HG03521 (cell line): ENCODE measurements around the gene GET3.
A peak's percentile ranks its signal among the peaks of the same experiment; 100 is the strongest.
"Not testable (repeated sequence)": the region's sequence is repeated elsewhere in the genome, so short reads cannot be mapped to it uniquely, and the experiment has no call there.

Experiments used
- ATAC-seq: cut with Tn5 transposase; IDR thresholded peaks from one replicate; pipeline ENCODE4 v1.9.1; 2021; ENCODE audit warnings: mild to moderate bottlenecking, moderate library complexity; ENCODE audit not compliant: unreplicated experiment

Gene GET3

GRCh38 chr19:12790628-12791344 lies 53.5 kb downstream of the GET3 start:
- no peak for ATAC-seq

DNA sequence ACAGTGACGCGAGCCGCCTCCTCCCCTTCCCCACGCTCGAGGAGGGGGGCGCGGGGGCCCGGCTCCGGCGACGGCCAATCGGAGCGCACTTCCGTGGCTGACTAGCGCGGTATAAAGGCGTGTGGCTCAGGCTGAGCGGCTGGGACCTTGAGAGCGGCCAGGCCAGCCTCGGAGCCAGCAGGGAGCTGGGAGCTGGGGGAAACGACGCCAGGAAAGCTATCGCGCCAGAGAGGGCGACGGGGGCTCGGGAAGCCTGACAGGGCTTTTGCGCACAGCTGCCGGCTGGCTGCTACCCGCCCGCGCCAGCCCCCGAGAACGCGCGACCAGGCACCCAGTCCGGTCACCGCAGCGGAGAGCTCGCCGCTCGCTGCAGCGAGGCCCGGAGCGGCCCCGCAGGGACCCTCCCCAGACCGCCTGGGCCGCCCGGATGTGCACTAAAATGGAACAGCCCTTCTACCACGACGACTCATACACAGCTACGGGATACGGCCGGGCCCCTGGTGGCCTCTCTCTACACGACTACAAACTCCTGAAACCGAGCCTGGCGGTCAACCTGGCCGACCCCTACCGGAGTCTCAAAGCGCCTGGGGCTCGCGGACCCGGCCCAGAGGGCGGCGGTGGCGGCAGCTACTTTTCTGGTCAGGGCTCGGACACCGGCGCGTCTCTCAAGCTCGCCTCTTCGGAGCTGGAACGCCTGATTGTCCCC lies 54.2 kb downstream of the GET3 start, which contains the start of gene JUNB:
JUNB (plus strand) TSS at position 142 of the 706 bp plus-strand sequence; CDS start at position 428, 286 bp downstream.
- ATAC-seq, result peak; percentile 27

- ATAC-seq, result no peak
These were observed 55.0 kb downstream of the GET3 start for GRCh38 chr19:12792051-12792852.

DNA sequence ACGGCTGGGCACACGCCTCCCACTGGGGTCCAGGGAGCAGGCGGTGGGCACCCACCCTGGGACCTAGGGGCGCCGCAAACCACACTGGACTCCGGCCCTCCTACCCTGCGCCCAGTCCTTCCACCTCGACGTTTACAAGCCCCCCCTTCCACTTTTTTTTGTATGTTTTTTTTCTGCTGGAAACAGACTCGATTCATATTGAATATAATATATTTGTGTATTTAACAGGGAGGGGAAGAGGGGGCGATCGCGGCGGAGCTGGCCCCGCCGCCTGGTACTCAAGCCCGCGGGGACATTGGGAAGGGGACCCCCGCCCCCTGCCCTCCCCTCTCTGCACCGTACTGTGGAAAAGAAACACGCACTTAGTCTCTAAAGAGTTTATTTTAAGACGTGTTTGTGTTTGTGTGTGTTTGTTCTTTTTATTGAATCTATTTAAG lies 55.6 kb downstream of the GET3 start:
- no peak for ATAC-seq

DNA sequence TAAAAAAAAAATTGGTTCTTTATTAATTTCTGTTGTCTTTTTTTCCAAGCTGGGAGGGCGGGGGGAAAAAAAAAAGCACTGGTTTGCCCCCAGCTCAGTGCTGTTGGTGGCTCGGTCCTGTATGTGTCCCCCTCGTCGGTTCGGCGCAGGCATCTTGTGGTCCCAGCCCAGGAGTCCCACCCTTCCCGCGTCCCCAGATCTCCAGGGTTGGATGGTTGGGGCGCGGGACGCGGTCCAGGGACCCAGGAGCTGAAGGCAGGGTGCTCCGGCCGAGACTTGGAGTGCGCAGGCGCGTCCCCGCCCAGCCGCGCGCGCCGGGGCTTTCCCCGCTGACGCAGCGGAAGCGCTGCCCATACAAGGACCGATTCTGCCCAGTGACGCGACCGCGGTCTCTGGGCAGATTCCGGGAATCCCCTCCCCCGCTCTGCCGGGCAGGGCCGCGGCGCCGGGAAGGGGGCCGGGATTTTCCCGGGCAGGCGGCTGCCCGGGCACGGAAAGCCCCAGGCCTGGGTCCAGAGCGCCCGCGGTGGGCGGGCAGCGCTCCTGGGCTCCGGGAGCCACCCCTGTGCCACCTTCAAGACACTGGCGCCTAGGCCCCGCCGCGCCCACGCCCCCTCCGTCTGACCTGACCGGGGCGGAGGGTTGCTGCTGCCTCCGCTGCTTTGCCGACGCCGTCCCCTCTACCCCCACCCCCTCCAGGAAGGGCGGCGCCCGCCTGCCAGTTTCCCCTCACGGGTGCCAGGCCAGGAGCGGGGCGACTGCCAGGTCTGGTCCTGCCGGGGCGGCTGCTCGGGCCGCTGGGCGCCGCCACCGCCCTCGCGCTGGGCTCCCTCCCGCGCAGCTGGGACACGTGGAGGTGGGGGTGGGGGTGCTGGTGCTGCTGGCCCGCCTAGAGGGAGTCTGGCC lies 56.2 kb downstream of the GET3 start:
- ATAC-seq, result peak; percentile 32

- ATAC-seq, result no peak
These were observed 57.1 kb downstream of the GET3 start for GRCh38 chr19:12794196-12794941.

DNA sequence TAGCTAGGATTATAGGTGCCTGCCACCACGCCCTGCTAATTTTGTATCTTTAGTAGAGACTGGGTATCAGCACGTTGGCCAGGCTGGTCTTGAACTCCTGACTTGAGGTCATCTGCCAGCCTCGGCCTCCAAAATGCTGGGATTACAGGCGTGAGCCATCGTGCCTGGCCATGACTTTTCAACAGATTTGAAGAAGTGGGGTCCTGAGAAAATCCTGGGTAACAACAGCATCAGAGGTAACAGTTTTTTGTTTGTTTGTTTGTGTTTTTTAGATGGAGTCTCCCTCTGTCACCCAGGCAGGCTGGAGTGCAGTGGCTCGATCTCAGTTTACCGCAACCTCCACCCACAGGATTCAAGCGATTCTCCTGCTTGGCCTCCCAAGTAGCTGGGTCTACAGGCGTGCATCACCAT lies 57.7 kb downstream of the GET3 start:
- ATAC-seq, result no peak

DNA sequence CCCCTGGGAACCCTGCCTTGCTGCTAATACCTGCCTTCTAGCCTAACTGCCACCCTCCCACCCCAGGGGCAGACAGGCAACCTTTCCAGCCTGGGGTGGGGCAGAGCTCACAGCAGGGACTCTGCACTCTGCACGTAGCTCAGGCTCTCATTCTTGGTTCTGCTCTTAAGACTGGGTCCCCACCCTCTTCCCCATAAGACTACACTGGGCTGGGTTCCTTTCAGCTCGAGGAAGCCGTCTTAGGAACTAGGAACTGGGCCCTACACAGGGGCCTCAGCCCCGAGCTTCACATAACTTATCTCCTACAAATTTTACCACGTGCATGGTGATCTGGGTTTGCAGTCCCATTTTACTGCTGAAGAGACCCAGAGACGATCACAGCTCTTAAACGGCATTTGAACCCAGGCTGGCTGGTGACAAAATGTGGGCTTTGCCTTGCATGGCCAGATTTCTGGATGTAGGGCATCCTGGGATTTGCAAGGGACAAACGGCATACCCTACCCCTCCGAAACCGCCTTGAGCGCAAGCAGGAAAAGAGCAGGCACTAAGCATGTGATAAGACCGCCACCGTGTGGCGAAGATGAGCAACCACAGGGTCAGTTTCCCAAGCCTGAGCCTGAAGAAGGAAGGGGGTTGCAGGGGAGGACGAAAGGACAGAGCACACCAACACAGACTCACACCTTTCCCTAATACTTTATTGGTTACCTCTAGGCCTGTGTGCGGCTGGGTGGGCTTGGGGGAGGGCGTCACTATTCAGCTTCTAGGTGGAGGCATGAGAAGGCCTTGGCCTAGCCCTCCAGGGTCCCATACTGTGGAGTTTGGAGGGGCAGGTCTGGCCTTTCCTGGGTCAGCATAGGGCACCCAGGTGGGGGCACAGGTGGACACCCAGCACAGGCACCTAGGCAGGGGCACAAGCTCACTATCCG lies 59.1 kb downstream of the GET3 start:
- no peak for ATAC-seq

GRCh38 chr19:12797141-12797587 lies 59.9 kb downstream of the GET3 start:
- no peak for ATAC-seq

DNA sequence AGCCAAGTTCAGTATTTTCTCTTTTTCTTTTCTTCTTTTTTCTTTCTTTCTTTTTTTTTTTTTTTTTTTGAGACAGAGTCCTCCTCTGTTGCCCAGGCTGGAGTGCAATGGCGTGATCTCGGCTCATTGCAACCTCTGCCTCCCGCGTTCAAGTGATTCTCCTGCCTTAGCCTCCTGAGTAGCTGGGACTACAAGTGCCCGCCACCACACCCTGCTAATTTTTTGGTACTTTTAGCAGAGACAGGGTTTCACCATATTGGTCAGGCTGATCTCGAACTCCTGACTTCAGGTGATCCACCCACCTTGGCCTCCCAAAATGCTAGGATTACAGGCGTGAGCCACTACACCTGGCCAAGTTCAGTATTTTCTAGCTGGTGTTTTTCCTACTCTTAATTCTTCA lies 60.3 kb downstream of the GET3 start:
- not testable (repeated sequence) for ATAC-seq
